Keratinocyte (primary cell): ENCODE data around the gene C1QTNF12. TPM values are rescaled to one million over a fixed set of nuclear protein-coding genes. Genes with fewer than 3 reads are reported as not detected.

Experiments
- DNase-seq: peaks from one replicate; pipeline ENCODE4 v3.0.0-alpha.2; 2011; ENCODE audit warnings: low read depth, missing footprints, low spot score
- FAIRE-seq: peaks from 2 replicates; lab custom pipeline; 2011; peaks lifted over from hg19 to GRCh38; lab: Jason Lieb, UNC
- H2AFZ ChIP-seq: 2 replicates; pipeline ENCODE4 v1.6.0; 2012; ENCODE audit warnings: low read length, control low read depth, inconsistent platforms; ENCODE audit not compliant: control insufficient read depth
- H3K27ac ChIP-seq: 2 replicates; pipeline ENCODE4 v1.5.1; 2011; ENCODE audit warnings: low read length; ENCODE audit not compliant: control insufficient read depth, insufficient read depth
- H3K27me3 ChIP-seq: 3 replicates; pipeline ENCODE4 v1.6.0; 2011; ENCODE audit warnings: low read length; ENCODE audit not compliant: control insufficient read depth, insufficient read depth; ENCODE audit errors: extremely low read depth
- H3K36me3 ChIP-seq, 2 experiments: 2 replicates in 1 of 2; 3 replicates in 1 of 2; pipeline ENCODE4 v1.5.1; 2011; ENCODE audit warnings: low read length in 2 of 2, mild to moderate bottlenecking in 1 of 2; ENCODE audit not compliant: control insufficient read depth in 2 of 2, insufficient read depth in 2 of 2; ENCODE audit errors: extremely low read depth in 1 of 2
- H3K4me1 ChIP-seq: 3 replicates; pipeline ENCODE4 v1.5.1; 2011; ENCODE audit warnings: low read length; ENCODE audit not compliant: control insufficient read depth, insufficient read depth; ENCODE audit errors: extremely low read depth
- H3K4me2 ChIP-seq: 3 replicates; pipeline ENCODE4 v1.6.0; 2011; ENCODE audit warnings: low read depth, low read length; ENCODE audit not compliant: control insufficient read depth, insufficient read depth; ENCODE audit errors: extremely low read depth
- H3K4me3 ChIP-seq, 3 experiments: fragments of 200-600 bp in 1 of 3; sonication (generic) in 1 of 3; 2 replicates in 2 of 3; 3 replicates in 1 of 3; pipeline ENCODE4 v1.5.1; 2011 to 2016; ENCODE audit warnings: low read length in 3 of 3, mild to moderate bottlenecking in 3 of 3, control low read depth in 2 of 3, inconsistent platforms in 1 of 3, low read depth in 1 of 3, mixed read lengths in 1 of 3, mixed run types in 1 of 3, moderate library complexity in 1 of 3; ENCODE audit not compliant: control insufficient read depth in 2 of 3, insufficient read depth in 2 of 3; ENCODE audit errors: extremely low read depth in 1 of 3
- H3K79me2 ChIP-seq: 2 replicates; pipeline ENCODE4 v1.6.0; 2012; ENCODE audit warnings: low read length; ENCODE audit not compliant: control insufficient read depth, insufficient read depth
- H3K9ac ChIP-seq: 3 replicates; pipeline ENCODE4 v1.6.0; 2011; ENCODE audit warnings: low read length; ENCODE audit not compliant: control insufficient read depth, insufficient read depth; ENCODE audit errors: extremely low read depth
- H3K9me1 ChIP-seq: 3 replicates; pipeline ENCODE4 v1.6.0; 2011; ENCODE audit warnings: low read length; ENCODE audit not compliant: control insufficient read depth, insufficient read depth; ENCODE audit errors: extremely low read depth
- H3K9me3 ChIP-seq: 2 replicates; pipeline ENCODE4 v1.5.1; 2012; ENCODE audit warnings: low read depth, low read length; ENCODE audit not compliant: control insufficient read depth
- H4K20me1 ChIP-seq: 3 replicates; pipeline ENCODE4 v1.6.0; 2011; ENCODE audit warnings: low read length; ENCODE audit not compliant: control insufficient read depth, insufficient read depth; ENCODE audit errors: extremely low read depth
- EZH2 ChIP-seq: IDR thresholded peaks from one replicate; pipeline ENCODE4 v1.6.1; 2012; ENCODE audit warnings: inconsistent platforms, mild to moderate bottlenecking, low read length, moderate library complexity
- dilution Hi-C: fragments of 300-500 bp; cut with MboI; formaldehyde crosslinking; loops from one replicate; pipeline ENCODE4 v1.7.0; 2020; ENCODE audit warnings: low sequenced_read_pairs; ENCODE audit not compliant: extremely low pct_ligation_motif_present
- polyA plus RNA-seq, 5 experiments: library from polyadenylated mRNA; depleted of rRNA in 3 of 5; stranded (reverse) in 3 of 5; stranded (forward) in 1 of 5; unstranded in 1 of 5; fragments of >200 nt; gene quantifications; 1 replicate in 1 of 5; 2 replicates in 3 of 5; 3 replicates in 1 of 5; pipeline versions ENCODE4 v1.2.1 to v1.2.3, GENCODE V29; 2011 to 2012; ENCODE audit warnings: missing spikeins in 2 of 5, low read depth in 1 of 5, low replicate concordance in 1 of 5
- TF ChIP-seq, protein P1 (sequence below), 3 experiments: IDR thresholded peaks in 1 of 3; conservative IDR thresholded peaks in 1 of 3; optimal IDR thresholded peaks in 1 of 3; 2 replicates in 2 of 3; 3 replicates in 1 of 3; pipeline versions ENCODE3 to v1.5.1; 2011; ENCODE audit warnings: low read length in 3 of 3, mild to moderate bottlenecking in 3 of 3, moderate library complexity in 2 of 3, control low read depth in 1 of 3, inconsistent platforms in 1 of 3; ENCODE audit not compliant: insufficient read depth in 2 of 3; ENCODE audit errors: extremely low read depth in 1 of 3

The C1QTNF12 gene
- polyA plus RNA-seq, 1 donor (not counting 4 experiments of a cell fraction or from before 2014, with no cell fraction given): 0.18 TPM

- H3K27me3 ChIP-seq: no peaks in the 10 kb centered on the region
- no peak overlapping the region for H2AFZ ChIP-seq
- peak overlapping the region; percentile 64 to 98 (median 92) for H3K4me3 ChIP-seq
- dilution Hi-C loops: no loop called here
- H4K20me1 ChIP-seq: peaks cover 19% of the 10 kb centered on the region
- FAIRE-seq: no peak
- peak overlapping the region; percentile 100 for H3K4me2 ChIP-seq
- peaks cover 49% of the 10 kb centered on the region for H3K79me2 ChIP-seq
- DNase-seq: no peak
- no peaks in the 10 kb centered on the region for H3K9me3 ChIP-seq
- H3K27ac ChIP-seq: peak overlapping the region; percentile 76
- H3K9me1 ChIP-seq: peaks cover 7% of the 10 kb centered on the region
- peaks cover 31% of the 10 kb centered on the region for H3K4me1 ChIP-seq
- TF ChIP-seq EZH2: no peak
- TF ChIP-seq, protein P1, sequence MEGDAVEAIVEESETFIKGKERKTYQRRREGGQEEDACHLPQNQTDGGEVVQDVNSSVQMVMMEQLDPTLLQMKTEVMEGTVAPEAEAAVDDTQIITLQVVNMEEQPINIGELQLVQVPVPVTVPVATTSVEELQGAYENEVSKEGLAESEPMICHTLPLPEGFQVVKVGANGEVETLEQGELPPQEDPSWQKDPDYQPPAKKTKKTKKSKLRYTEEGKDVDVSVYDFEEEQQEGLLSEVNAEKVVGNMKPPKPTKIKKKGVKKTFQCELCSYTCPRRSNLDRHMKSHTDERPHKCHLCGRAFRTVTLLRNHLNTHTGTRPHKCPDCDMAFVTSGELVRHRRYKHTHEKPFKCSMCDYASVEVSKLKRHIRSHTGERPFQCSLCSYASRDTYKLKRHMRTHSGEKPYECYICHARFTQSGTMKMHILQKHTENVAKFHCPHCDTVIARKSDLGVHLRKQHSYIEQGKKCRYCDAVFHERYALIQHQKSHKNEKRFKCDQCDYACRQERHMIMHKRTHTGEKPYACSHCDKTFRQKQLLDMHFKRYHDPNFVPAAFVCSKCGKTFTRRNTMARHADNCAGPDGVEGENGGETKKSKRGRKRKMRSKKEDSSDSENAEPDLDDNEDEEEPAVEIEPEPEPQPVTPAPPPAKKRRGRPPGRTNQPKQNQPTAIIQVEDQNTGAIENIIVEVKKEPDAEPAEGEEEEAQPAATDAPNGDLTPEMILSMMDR (optimal IDR thresholded peaks at IDR 0.05 in 1 of 3, IDR thresholded peaks at IDR 0.05 in 1 of 3, conservative IDR thresholded peaks at IDR 0.05 in 1 of 3; ENCODE audit: extremely low read depth in 1 of 3, insufficient read depth in 2 of 3, low read length in 3 of 3): no peak
- peaks cover 8 to 12% of the 10 kb centered on the region in 2 experiments for H3K36me3 ChIP-seq
- H3K9ac ChIP-seq: peak overlapping the region; percentile 91
These were observed 26.6 kb upstream of the C1QTNF12 start for GRCh38 chr1:1273209-1273511.

- peaks cover 11 to 12% of the 10 kb centered on the region in 2 experiments for H3K36me3 ChIP-seq
- peak overlapping the region; percentile 91 for H3K9ac ChIP-seq
- H3K27me3 ChIP-seq: no peaks in the 10 kb centered on the region
- peaks cover 31% of the 10 kb centered on the region for H3K4me1 ChIP-seq
- peaks cover 55% of the 10 kb centered on the region for H3K79me2 ChIP-seq
- TF ChIP-seq, protein P1 (optimal IDR thresholded peaks at IDR 0.05 in 1 of 3, IDR thresholded peaks at IDR 0.05 in 1 of 3, conservative IDR thresholded peaks at IDR 0.05 in 1 of 3; ENCODE audit: extremely low read depth in 1 of 3, insufficient read depth in 2 of 3, low read length in 3 of 3): no peak
- TF ChIP-seq EZH2: no peak
- FAIRE-seq (no peak), DNase-seq (no peak)
- H3K27ac ChIP-seq: peak overlapping the region; percentile 76
- no peaks in the 10 kb centered on the region for H3K9me3 ChIP-seq
- no peak overlapping the region for H2AFZ ChIP-seq
- peaks cover 19% of the 10 kb centered on the region for H4K20me1 ChIP-seq
- H3K4me2 ChIP-seq: peak overlapping the region; percentile 100
- peak overlapping the region; percentile 64 to 98 (median 92) for H3K4me3 ChIP-seq
- dilution Hi-C loops: no loop called here
- H3K9me1 ChIP-seq: peaks cover 7% of the 10 kb centered on the region
These were observed 26.1 kb upstream of the C1QTNF12 start for GRCh38 chr1:1272341-1273208.
